ACC112 (cell line): Measurements from ENCODE around the gene R3HDM2.

Experiments
- H2AFZ ChIP-seq: fragments of 200-600 bp; sonication (generic); one replicate; pipeline ENCODE4 v1.6.0; 2017; ENCODE audit warnings: antibody characterized with exemption, low read length; ENCODE audit not compliant: unreplicated experiment
- H3K27ac ChIP-seq: fragments of 200-600 bp; sonication (generic); 2 replicates; pipeline ENCODE4 v1.5.1; 2014; ENCODE audit warnings: low read depth, mild to moderate bottlenecking, antibody characterized with exemption, low read length, moderate library complexity
- H3K27me3 ChIP-seq: fragments of 200-600 bp; sonication (generic); 2 replicates; pipeline ENCODE4 v1.6.1; 2014; ENCODE audit warnings: mild to moderate bottlenecking, antibody characterized with exemption, low read length, moderate library complexity, mixed read lengths; ENCODE audit not compliant: insufficient read depth
- H3K36me3 ChIP-seq: fragments of 200-600 bp; sonication (generic); 2 replicates; pipeline ENCODE4 v1.6.1; 2016; ENCODE audit warnings: mild to moderate bottlenecking, antibody characterized with exemption, low read length, moderate library complexity, mixed read lengths; ENCODE audit not compliant: insufficient read depth
- H3K4me1 ChIP-seq: fragments of 200-600 bp; sonication (generic); one replicate; pipeline ENCODE4 v1.6.1; 2016; ENCODE audit warnings: low read length, mixed read lengths; ENCODE audit not compliant: insufficient read depth, unreplicated experiment, control insufficient read depth
- H3K4me3 ChIP-seq: fragments of 200-600 bp; sonication (generic); 2 replicates; pipeline ENCODE4 v1.5.1; 2014; ENCODE audit warnings: mild to moderate bottlenecking, low read depth, low read length
- H3K79me2 ChIP-seq: fragments of 200-600 bp; sonication (generic); one replicate; pipeline ENCODE4 v1.6.0; 2016; ENCODE audit warnings: low read length; ENCODE audit not compliant: control insufficient read depth, unreplicated experiment, insufficient read depth

Gene R3HDM2

DNA sequence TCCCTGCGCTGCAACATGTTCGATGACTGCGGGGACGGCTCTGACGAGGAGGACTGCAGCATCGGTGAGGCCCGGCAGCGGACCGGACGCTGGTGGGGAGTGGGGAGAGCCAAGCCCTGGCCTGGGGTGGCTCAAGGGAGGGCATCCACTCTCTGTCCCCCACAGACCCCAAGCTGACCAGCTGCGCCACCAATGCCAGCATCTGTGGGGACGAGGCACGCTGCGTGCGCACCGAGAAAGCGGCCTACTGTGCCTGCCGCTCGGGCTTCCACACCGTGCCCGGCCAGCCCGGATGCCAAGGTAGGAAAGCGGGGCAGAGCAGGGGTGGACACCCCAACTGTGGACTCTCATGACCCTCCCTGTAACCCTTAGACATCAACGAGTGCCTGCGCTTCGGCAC is 225.7 kb downstream of the R3HDM2 start:
- no peak overlapping the region for H2AFZ ChIP-seq
- H3K27me3 ChIP-seq = no peaks in the 10 kb centered on the region
- H3K4me3 ChIP-seq = no peak overlapping the region
- no peaks in the 10 kb centered on the region for H3K4me1 ChIP-seq
- H3K36me3 ChIP-seq = peaks cover 19% of the 10 kb centered on the region; the same call in 1 of the 2 replicates
- H3K27ac ChIP-seq = no peak overlapping the region
- no peaks in the 10 kb centered on the region for H3K79me2 ChIP-seq

- Histone ChIP-seq H3K79me2 (no peaks in the 10 kb centered on the region), H3K27me3 (no peaks in the 10 kb centered on the region), H3K27ac (no peak overlapping the region), H3K4me3 (no peak overlapping the region), H3K4me1 (no peaks in the 10 kb centered on the region), H2AFZ (no peak overlapping the region), H3K36me3 (peaks cover 25% of the 10 kb centered on the region; the same call in 1 of the 2 replicates)
Measured at GRCh38 chr12:57204454-57204853, 226.4 kb downstream of the R3HDM2 start.

DNA sequence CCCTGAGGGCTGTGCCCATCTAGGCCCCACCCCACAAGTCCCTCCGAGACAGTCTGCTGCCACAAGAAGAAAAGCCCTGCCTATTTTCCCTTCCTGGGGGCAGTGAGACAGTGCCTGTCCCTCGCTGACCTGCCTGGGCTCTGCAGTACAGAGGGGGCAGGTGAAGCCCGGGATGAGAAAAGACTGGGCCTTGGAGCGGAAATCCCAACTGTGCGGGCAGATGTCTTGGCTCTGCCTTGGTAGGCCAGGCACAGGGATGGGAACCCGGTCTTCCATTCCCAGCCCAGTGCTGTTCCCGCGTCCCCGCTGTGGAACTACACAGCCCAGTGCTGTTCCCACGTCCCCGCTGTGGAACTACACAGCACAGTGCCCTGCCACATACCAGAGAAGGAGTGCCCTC is 227.1 kb downstream of the R3HDM2 start:
- Histone ChIP-seq H3K4me1 (no peaks in the 10 kb centered on the region), H3K4me3 (no peak overlapping the region), H3K27ac (no peak overlapping the region), H3K36me3 (peaks cover 31% of the 10 kb centered on the region; the same call in 1 of the 2 replicates), H2AFZ (no peak overlapping the region), H3K27me3 (no peaks in the 10 kb centered on the region), H3K79me2 (no peaks in the 10 kb centered on the region)
